H9 (cell line): Measurements from ENCODE around the gene CLECL1. TPM values are rescaled to one million over a fixed set of nuclear protein-coding genes. Genes with fewer than 3 reads are reported as not detected.

Experiments used
- DNase-seq: peaks from one replicate; pipeline ENCODE4 v3.0.0-alpha.2; 2017
- H2AFZ ChIP-seq: one replicate; pipeline ENCODE4 v1.6.1; 2013; ENCODE audit warnings: mild to moderate bottlenecking, low read length, control low read depth, moderate library complexity
- H2AK5ac ChIP-seq: 2 replicates; pipeline ENCODE4 v1.6.1; 2013; ENCODE audit warnings: low read length, control low read depth, mixed read lengths; ENCODE audit not compliant: insufficient read length
- H2BK120ac ChIP-seq: one replicate; pipeline ENCODE4 v1.6.1; 2013; ENCODE audit warnings: low read depth, mild to moderate bottlenecking, low read length, control low read depth, inconsistent platforms; ENCODE audit not compliant: poor library complexity, severe bottlenecking
- H2BK12ac ChIP-seq: 2 replicates; pipeline ENCODE4 v1.6.1; 2013; ENCODE audit warnings: low read length, control low read depth, mixed read lengths, low read depth; ENCODE audit not compliant: insufficient read length
- H2BK15ac ChIP-seq: 2 replicates; pipeline ENCODE4 v1.6.1; 2013; ENCODE audit warnings: low read depth, low read length, control low read depth
- H2BK20ac ChIP-seq: one replicate; pipeline ENCODE4 v1.6.1; 2013; ENCODE audit warnings: low read depth, mild to moderate bottlenecking, low read length, control low read depth, inconsistent platforms; ENCODE audit not compliant: poor library complexity, severe bottlenecking
- H2BK5ac ChIP-seq: 2 replicates; pipeline ENCODE4 v1.6.1; 2013; ENCODE audit warnings: low read length, control low read depth, mixed read lengths; ENCODE audit not compliant: insufficient read length
- H3K14ac ChIP-seq: 2 replicates; pipeline ENCODE4 v1.6.1; 2013; ENCODE audit warnings: low read length, control low read depth; ENCODE audit not compliant: insufficient read depth
- H3K18ac ChIP-seq: 2 replicates; pipeline ENCODE4 v1.6.1; 2013; ENCODE audit warnings: low read depth, mild to moderate bottlenecking, mixed read lengths, low read length, control low read depth; ENCODE audit not compliant: insufficient read length
- H3K23ac ChIP-seq: 2 replicates; pipeline ENCODE4 v1.6.1; 2013; ENCODE audit warnings: low read length, control low read depth, mixed read lengths, low read depth; ENCODE audit not compliant: insufficient read length
- H3K23me2 ChIP-seq: 2 replicates; pipeline ENCODE4 v1.6.1; 2013; ENCODE audit warnings: low read depth, mild to moderate bottlenecking, mixed read lengths, low read length, control low read depth; ENCODE audit not compliant: insufficient read length, poor library complexity, severe bottlenecking
- H3K27ac ChIP-seq: 2 replicates; pipeline ENCODE4 v1.5.1; 2013; ENCODE audit warnings: low read length, control low read depth, mixed read lengths, low read depth; ENCODE audit not compliant: insufficient read length
- H3K27me3 ChIP-seq: 2 replicates; pipeline ENCODE4 v1.6.1; 2013; ENCODE audit warnings: low read length, control low read depth, inconsistent platforms; ENCODE audit not compliant: insufficient read depth
- H3K4ac ChIP-seq: 2 replicates; pipeline ENCODE4 v1.6.1; 2013; ENCODE audit warnings: low read depth, mild to moderate bottlenecking, control low read depth, inconsistent platforms, low read length, moderate library complexity
- H3K4me1 ChIP-seq: 2 replicates; pipeline ENCODE4 v1.6.1; 2013; ENCODE audit warnings: low read length, control low read depth, inconsistent platforms; ENCODE audit not compliant: insufficient read depth
- H3K4me2 ChIP-seq: 2 replicates; pipeline ENCODE4 v1.6.1; 2013; ENCODE audit warnings: low read length, control low read depth, mixed read lengths; ENCODE audit not compliant: insufficient read length, insufficient read depth
- H3K56ac ChIP-seq: 2 replicates; pipeline ENCODE4 v1.6.1; 2013; ENCODE audit warnings: low read depth, mild to moderate bottlenecking, mixed read lengths, low read length, control low read depth; ENCODE audit not compliant: insufficient read length
- H3K79me1 ChIP-seq: 2 replicates; pipeline ENCODE4 v1.6.1; 2013; ENCODE audit warnings: low read depth, mild to moderate bottlenecking, moderate library complexity, low read length, control low read depth, inconsistent platforms; ENCODE audit not compliant: insufficient read depth, poor library complexity, severe bottlenecking
- H3K79me2 ChIP-seq: 2 replicates; pipeline ENCODE4 v1.6.1; 2013; ENCODE audit warnings: low read length, control low read depth, inconsistent platforms; ENCODE audit not compliant: insufficient read depth
- H3K9ac ChIP-seq: 2 replicates; pipeline ENCODE4 v1.6.1; 2013; ENCODE audit warnings: low read length, control low read depth, mixed read lengths; ENCODE audit not compliant: insufficient read length; ENCODE audit errors: extremely low read depth
- H3K9me3 ChIP-seq: one replicate; pipeline ENCODE4 v1.6.1; 2013; ENCODE audit warnings: low read depth, low read length, inconsistent platforms; ENCODE audit not compliant: control insufficient read depth
- H3T11ph ChIP-seq: one replicate; pipeline ENCODE4 v1.6.1; 2013; ENCODE audit warnings: mild to moderate bottlenecking, low read length, control low read depth, inconsistent platforms
- H4K20me1 ChIP-seq: one replicate; pipeline ENCODE4 v1.6.1; 2013; ENCODE audit not compliant: control insufficient read depth, insufficient read length, insufficient read depth
- H4K5ac ChIP-seq: 2 replicates; pipeline ENCODE4 v1.6.1; 2013; ENCODE audit warnings: low read depth, mild to moderate bottlenecking, mixed read lengths, low read length, control low read depth; ENCODE audit not compliant: insufficient read length
- H4K8ac ChIP-seq: replicated peaks from 2 replicates; pipeline ENCODE4 v1.6.1; 2013; ENCODE audit warnings: low read length, control low read depth, mixed read lengths, low read depth; ENCODE audit not compliant: insufficient read length
- H4K91ac ChIP-seq: 2 replicates; pipeline ENCODE4 v1.6.1; 2013; ENCODE audit warnings: low read depth, mild to moderate bottlenecking, moderate library complexity, mixed read lengths, low read length, control low read depth; ENCODE audit not compliant: insufficient read length
- H3K27ac Mint-ChIP-seq, 3 experiments: 2 replicates in 2 of 3; 3 replicates in 1 of 3; pipeline ENCODE4 v1.8.0; 2020 to 2021; ENCODE audit warnings: mixed read lengths in 3 of 3, mild to moderate bottlenecking in 1 of 3, moderate library complexity in 1 of 3
- H3K27me3 Mint-ChIP-seq: 2 replicates; pipeline ENCODE4 v1.8.0; 2021; ENCODE audit warnings: low read depth, mild to moderate bottlenecking, moderate library complexity, mixed read lengths
- H3K36me3 Mint-ChIP-seq, 3 experiments: 2 replicates in 2 of 3; 3 replicates in 1 of 3; pipeline ENCODE4 v1.8.0; 2020 to 2021; ENCODE audit warnings: low read depth in 3 of 3, mixed read lengths in 3 of 3; ENCODE audit not compliant: insufficient read depth in 1 of 3
- H3K4me1 Mint-ChIP-seq, 2 experiments: 2 replicates each; pipeline ENCODE4 v1.8.0; 2020; ENCODE audit warnings: mixed read lengths in 2 of 2
- H3K4me3 Mint-ChIP-seq, 2 experiments: 2 replicates in 1 of 2; 3 replicates in 1 of 2; pipeline ENCODE4 v1.8.0; 2020 to 2021; ENCODE audit warnings: mild to moderate bottlenecking in 2 of 2, mixed read lengths in 2 of 2, moderate library complexity in 1 of 2
- H3K9me3 Mint-ChIP-seq, 2 experiments: 2 replicates in 1 of 2; 3 replicates in 1 of 2; pipeline ENCODE4 v1.8.0; 2020; ENCODE audit warnings: mild to moderate bottlenecking in 2 of 2, mixed read lengths in 2 of 2, moderate library complexity in 1 of 2
- CTCF ChIP-seq: fragments of 200-600 bp; sonication (generic); conservative IDR thresholded peaks from 3 replicates; pipeline ENCODE4 v1.8.0; 2021; ENCODE audit warnings: antibody characterized with exemption, mild to moderate bottlenecking
- WGBS: extraction: QIAGEN DNeasy Blood & Tissue Kit; methylation state at CpG from one replicate; pipeline ENCODE4 v1.1.7; 2013; ENCODE audit warnings: missing lambda C conversion rate, low lambda C conversion rate, mixed read lengths; ENCODE audit not compliant: insufficient read length; ENCODE audit errors: extremely low coverage; 5-methylcytosine and 5-hydroxymethylcytosine counted together
- total RNA-seq: library from RNA; stranded (reverse); gene quantifications from 2 replicates; pipeline ENCODE4 v1.2.1, GENCODE V29; 2021

Gene CLECL1
- total RNA-seq, 1 experiment from 2014 or later = not detected

DNA sequence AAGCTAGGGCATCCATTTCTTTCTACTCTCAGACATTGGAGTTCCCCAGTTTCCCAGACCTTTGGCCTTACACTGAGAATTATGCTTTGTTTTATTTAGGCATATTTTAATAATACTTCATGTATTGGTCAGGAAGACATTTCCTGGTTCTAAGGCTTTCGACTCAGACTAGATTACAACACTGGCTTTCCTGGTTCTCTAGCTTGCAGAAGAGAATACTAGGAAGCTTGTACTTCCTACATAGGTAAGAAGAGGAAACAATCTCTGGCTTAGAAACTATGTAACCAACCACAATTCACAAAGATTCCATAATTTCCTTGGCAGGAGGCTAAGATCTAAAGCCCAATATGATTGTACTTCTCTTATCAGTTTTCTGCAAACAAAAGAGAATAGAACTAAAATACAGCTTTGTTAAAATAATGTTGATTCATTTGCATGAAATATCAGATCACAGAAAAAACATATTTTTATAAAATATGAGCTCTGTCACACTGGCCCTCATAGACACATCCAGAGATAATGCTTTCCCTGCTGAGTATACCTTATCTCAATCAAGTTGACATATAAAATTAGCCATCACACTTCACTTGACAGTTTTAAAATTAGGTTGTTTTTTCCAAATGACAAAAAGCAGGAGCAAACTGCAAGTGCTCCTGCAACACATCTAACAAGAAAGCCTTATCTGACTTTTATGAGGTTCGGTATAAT, 32.8 kb downstream of the CLECL1 start:
- Histone ChIP-seq H4K20me1 (no peaks in the 10 kb centered on the region), H3K56ac (no peak overlapping the region), H2BK12ac (no peak overlapping the region), H3K18ac (no peak overlapping the region), H2BK5ac (no peak overlapping the region), H4K91ac (no peak overlapping the region), H3K23ac (no peak overlapping the region), H4K5ac (no peak overlapping the region), H3K27ac (no peak overlapping the region), H3K9me3 (peaks cover 5% of the 10 kb centered on the region), H2AK5ac (no peak overlapping the region), H3K4ac (no peak overlapping the region), H3K4me2 (no peak overlapping the region), H3K14ac (no peak overlapping the region), H2AFZ (no peak overlapping the region), H3K27me3 (no peaks in the 10 kb centered on the region), H3K9ac (no peak overlapping the region), H4K8ac (no peak overlapping the region), H3K4me1 (no peaks in the 10 kb centered on the region), H2BK120ac (no peak overlapping the region), H2BK15ac (no peak overlapping the region), H3K79me1 (no peaks in the 10 kb centered on the region), H3K23me2 (no peaks in the 10 kb centered on the region), H3K79me2 (no peaks in the 10 kb centered on the region), H3T11ph (no peak overlapping the region), H2BK20ac (no peak overlapping the region)
- peaks cover 52 to 56% of the 10 kb centered on the region in 2 experiments for H3K9me3 Mint-ChIP-seq
- DNase-seq = no peak
- H3K27ac Mint-ChIP-seq = no peak overlapping the region
- H3K27me3 Mint-ChIP-seq = peaks cover 5% of the 10 kb centered on the region
- TF ChIP-seq CTCF = no peak
- no peaks in the 10 kb centered on the region for H3K4me1 Mint-ChIP-seq
- no CpG with 5 or more reads among the region's 2 CpGs for WGBS
- no peak overlapping the region for H3K4me3 Mint-ChIP-seq
- H3K36me3 Mint-ChIP-seq = peaks cover 17 to 31% (median 31%) of the 10 kb centered on the region in 3 experiments
